T-helper 1 cell treated with Interleukin-12 subunit alpha and Interleukin-12 subunit beta and Interleukin-4 antibody, amounts not matched to agents 30 ng/mL and 1 ng/mL, for 36 hours (primary cell): ENCODE data around the gene HSD17B12. TPM values are rescaled to one million over a fixed set of nuclear protein-coding genes. Genes with fewer than 3 reads are reported as not detected.

Experiments
- intact Hi-C: fragments of 100-400 bp; cut with micrococcal nuclease; formaldehyde crosslinking; loops from one replicate; pipeline ENCODE4 v1.15.1; 2024
- total RNA-seq: library from RNA; stranded (reverse); gene quantifications from 2 replicates; pipeline ENCODE4 v1.2.3, GENCODE V29; 2022

HSD17B12 gene
- total RNA-seq, 1 donor from 2014 or later, result 44.9 TPM

DNA sequence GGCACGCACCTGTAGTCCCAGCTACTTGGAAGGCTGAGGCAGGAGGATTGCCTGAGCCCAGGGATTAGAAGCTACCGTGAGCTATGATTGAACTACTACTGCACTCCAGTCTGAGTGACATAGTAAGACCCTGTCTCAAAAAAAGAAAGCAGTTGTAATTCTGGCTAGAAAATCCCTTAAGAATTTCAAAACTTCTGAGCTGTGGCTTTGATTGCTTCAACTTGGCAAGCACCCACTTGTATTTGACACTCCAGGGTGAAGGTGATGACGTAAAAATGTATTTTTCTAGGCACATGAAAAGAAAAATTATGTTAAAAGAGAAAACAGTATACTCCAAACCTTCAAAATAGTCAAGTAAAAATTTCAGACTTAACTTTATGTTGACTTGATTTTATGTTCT is 176.5 kb downstream of the HSD17B12 start:
- intact Hi-C loops, result no loop called here

GRCh38 chr11:43861141-43861540 is 180.6 kb downstream of the HSD17B12 start:
- intact Hi-C loops, result loop anchor here (10.0 kb wide), 1 partner anchor 706 kb away; no protein-coding TSS in a partner anchor

- intact Hi-C loops, result loop anchor here (5.0 to 10.0 kb wide), 2 partner anchors 509 to 712 kb away; partner anchors contain the start of gene TTC17
Measured at GRCh38 chr11:43866520-43866919, 186.0 kb downstream of the HSD17B12 start.

- intact Hi-C loops, result loop anchor here (5.0 to 10.0 kb wide), 2 partner anchors 510 to 712 kb away; partner anchors contain the start of gene TTC17
Measured at GRCh38 chr11:43866969-43867368, 186.4 kb downstream of the HSD17B12 start.

- intact Hi-C loops, result loop anchor here (1.0 to 10.0 kb wide), 10 partner anchors 11 to 1486 kb away; partner anchors contain the start of genes ACCS, ALKBH3, HSD17B12 and TTC17
Measured at GRCh38 chr11:43868852-43869567, 188.5 kb downstream of the HSD17B12 start.

GRCh38 chr11:43871051-43871450 is 190.5 kb downstream of the HSD17B12 start:
- intact Hi-C loops, result no loop called here

- intact Hi-C loops, result no loop called here
Measured at GRCh38 chr11:43872995-43873394, 192.5 kb downstream of the HSD17B12 start.

GRCh38 chr11:43874078-43874477 is 193.5 kb downstream of the HSD17B12 start:
- intact Hi-C loops, result no loop called here

- intact Hi-C loops, result no loop called here
Measured at GRCh38 chr11:43874738-43875137, 194.2 kb downstream of the HSD17B12 start.

- intact Hi-C loops, result loop anchor here (1.0 to 5.0 kb wide), 9 partner anchors 11 to 568 kb away; partner anchors contain the start of genes ACCS, API5, EXT2 and HSD17B12
Measured at GRCh38 chr11:43879789-43880639, 199.5 kb downstream of the HSD17B12 start.

- intact Hi-C loops, result loop anchor here (1.0 to 5.0 kb wide), 10 partner anchors 10 to 568 kb away; partner anchors contain the start of genes ACCS, API5, EXT2 and HSD17B12
Measured at GRCh38 chr11:43880640-43881159, 200.2 kb downstream of the HSD17B12 start, which contains the start of gene ALKBH3. Gene ALKBH3, plus strand, starts transcription at chr11:43880831. Its CDS starts 1,822 bp downstream, at chr11:43882653.

- intact Hi-C loops, result no loop called here
Measured at GRCh38 chr11:43892851-43893250, 212.3 kb downstream of the HSD17B12 start.

GRCh38 chr11:43894546-43894945 is 214.0 kb downstream of the HSD17B12 start:
- intact Hi-C loops, result no loop called here

DNA sequence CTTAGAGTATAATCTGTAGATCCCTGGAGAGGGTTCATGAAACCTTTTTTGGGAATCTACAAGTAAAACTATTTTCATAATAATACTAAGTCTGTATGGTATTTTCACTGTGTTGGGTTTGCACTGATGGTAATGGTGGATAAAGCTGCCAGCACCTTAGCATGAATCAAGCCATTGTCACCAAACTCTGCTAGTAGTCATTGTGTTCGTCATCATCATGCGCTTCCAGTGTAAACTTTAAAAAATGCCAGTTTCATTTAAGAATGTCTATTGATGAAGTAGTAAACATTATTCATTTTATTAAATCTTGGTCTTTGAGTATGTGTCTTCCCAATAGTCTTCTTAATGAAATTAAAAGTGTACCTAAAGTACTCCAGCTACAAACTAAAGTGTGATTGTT is 215.1 kb downstream of the HSD17B12 start:
- intact Hi-C loops, result no loop called here

DNA sequence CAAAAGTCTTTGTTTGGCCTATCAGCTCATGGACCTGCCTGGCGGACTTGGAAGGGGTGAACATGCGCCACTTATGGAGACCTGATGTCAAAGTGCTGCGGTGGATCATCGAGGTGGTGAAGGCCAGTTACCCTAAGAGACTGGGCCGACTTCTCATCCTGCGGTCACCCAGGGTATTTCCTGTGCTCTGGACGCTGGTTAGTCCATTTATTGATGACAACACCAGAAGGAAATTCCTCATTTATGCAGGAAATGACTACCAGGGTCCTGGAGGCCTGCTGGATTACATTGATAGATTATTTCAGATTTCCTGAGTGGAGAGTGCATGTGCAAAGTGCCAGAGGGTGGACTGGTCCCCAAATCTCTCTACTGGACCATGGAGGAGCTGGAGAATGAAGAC is 218.0 kb downstream of the HSD17B12 start:
- intact Hi-C loops, result no loop called here

- intact Hi-C loops, result no loop called here
Measured at GRCh38 chr11:43899094-43899493, 218.6 kb downstream of the HSD17B12 start.

DNA sequence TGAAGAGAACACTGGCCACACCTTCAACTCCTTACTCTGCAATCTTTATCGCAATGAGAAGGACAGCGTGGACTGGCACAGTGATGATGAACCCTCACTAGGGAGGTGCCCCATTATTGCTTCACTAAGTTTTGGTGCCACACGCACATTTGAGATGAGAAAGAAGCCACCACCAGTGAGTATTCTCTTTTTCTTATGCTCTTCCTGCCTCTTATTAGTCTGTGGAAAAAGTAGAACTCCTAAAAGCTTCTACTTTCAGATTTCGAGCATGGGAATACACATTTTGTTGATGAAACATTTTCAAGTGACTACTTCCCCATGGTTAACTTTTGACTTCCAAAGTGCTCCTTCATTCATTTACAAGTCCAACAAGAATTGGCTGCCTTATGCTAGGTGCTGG is 221.0 kb downstream of the HSD17B12 start:
- intact Hi-C loops, result no loop called here

- intact Hi-C loops, result no loop called here
Measured at GRCh38 chr11:43903078-43903477, 222.5 kb downstream of the HSD17B12 start.

DNA sequence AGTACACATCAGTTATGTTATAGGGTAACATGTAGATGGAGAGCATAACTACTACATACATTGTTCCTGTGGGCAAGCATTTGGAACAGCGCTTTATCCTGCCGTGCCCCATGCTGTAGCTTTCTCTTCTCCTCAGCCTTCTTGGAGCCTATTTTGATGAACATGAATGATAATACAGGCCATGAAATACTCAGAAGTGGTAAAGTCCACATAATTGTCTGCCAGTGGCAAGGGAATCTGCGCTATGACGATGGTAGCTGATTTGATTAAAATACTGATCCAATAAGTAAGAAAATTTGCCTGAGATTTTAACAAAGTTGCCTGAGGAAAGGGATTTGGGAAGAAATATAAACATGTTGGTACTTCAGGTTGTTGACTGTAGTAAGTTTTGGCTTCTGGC is 223.4 kb downstream of the HSD17B12 start:
- intact Hi-C loops, result no loop called here

GRCh38 chr11:43904742-43905535 is 224.4 kb downstream of the HSD17B12 start:
- intact Hi-C loops, result no loop called here

DNA sequence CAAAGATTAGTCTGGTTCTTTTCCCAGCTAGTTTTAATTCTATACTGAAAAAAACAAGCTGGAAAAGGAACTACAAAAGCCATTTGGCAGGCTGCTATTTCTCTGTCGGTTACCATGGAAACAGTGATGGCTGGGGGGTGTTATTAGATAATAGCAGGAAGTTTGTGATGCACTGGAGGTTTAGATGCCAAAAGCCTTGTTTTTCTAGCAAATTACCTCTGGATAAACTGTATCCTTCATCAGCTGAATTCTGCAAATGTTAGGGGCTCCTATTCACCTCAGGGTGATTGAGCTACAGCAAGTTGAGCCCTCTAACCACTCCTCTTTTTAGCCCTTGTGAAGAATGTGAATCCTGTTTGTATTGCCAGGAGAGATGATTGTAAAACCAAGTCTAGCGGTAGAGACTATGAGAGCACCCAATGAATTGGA is 225.3 kb downstream of the HSD17B12 start:
- intact Hi-C loops, result no loop called here
